Ascending aorta (tissue), 2 donors: ENCODE results near the gene UBQLN3. TPM values are rescaled to one million over a fixed set of nuclear protein-coding genes. Genes with fewer than 3 reads are reported as not detected.

ENCODE experiments used
- DNase-seq, 2 donors: peaks; one replicate each; pipeline ENCODE4 v3.0.0-alpha.2; 2019; ENCODE audit warnings: low spot score in 2 of 2
- H3K27ac ChIP-seq, 2 donors: fragments of 200-600 bp; sonication (generic); one replicate each; pipeline ENCODE4 v1.5.1; 2016 to 2017; ENCODE audit warnings: mild to moderate bottlenecking in 1 of 2
- H3K27me3 ChIP-seq: fragments of 200-600 bp; sonication (generic); one replicate; pipeline ENCODE4 v1.5.1; 2017
- H3K36me3 ChIP-seq, 2 donors: fragments of 200-600 bp; sonication (generic); one replicate each; pipeline ENCODE4 v1.5.1; 2016
- H3K4me1 ChIP-seq, 2 donors: fragments of 200-600 bp; sonication (generic); one replicate each; pipeline ENCODE4 v1.5.1; 2016 to 2017; ENCODE audit warnings: mild to moderate bottlenecking in 1 of 2
- H3K4me3 ChIP-seq, 2 donors: fragments of 200-600 bp; sonication (generic); one replicate each; pipeline ENCODE4 v1.5.1; 2016 to 2017; ENCODE audit warnings: mild to moderate bottlenecking in 1 of 2
- H3K9me3 ChIP-seq, 2 donors: fragments of 200-600 bp; sonication (generic); one replicate each; pipeline ENCODE4 v1.5.1; 2016
- CTCF ChIP-seq, 3 experiments: fragments of 200-600 bp in 2 of 3; fragments of 450-650 bp in 1 of 3; sonication (generic) in 2 of 3; IDR thresholded peaks; one replicate each; pipeline ENCODE4 v1.5.1; 2016 to 2019; ENCODE audit warnings: antibody characterized with exemption in 3 of 3, mild to moderate bottlenecking in 1 of 3, moderate library complexity in 1 of 3
- intact Hi-C: fragments of 100-400 bp; cut with DNase I; formaldehyde crosslinking; loops from one replicate; pipeline ENCODE4 v1.15.1; 2023
- total RNA-seq: library from RNA; depleted of rRNA; stranded (reverse); fragments of >200 nt; gene quantifications from one replicate; pipeline ENCODE4 v1.1.0, GENCODE V29; 2016

UBQLN3 gene
- total RNA-seq, 1 donor from 2014 or later, result not detected

- H3K4me3 ChIP-seq, result no peak overlapping the region
- no peaks in the 10 kb centered on the region for H3K36me3 ChIP-seq
- no peaks in the 10 kb centered on the region for H3K27me3 ChIP-seq
- no peak overlapping the region for H3K27ac ChIP-seq
- H3K4me1 ChIP-seq, result no peaks in the 10 kb centered on the region
- H3K9me3 ChIP-seq, result no peaks in the 10 kb centered on the region
- no peak for DNase-seq
- no peak for TF ChIP-seq CTCF (IDR thresholded peaks at IDR 0.05)
- intact Hi-C loops, result no loop called here
Observed at GRCh38 chr11:5507177-5507932, 2.4 kb downstream of the UBQLN3 start.

GRCh38 chr11:5505363-5506048 lies 4.3 kb downstream of the UBQLN3 start:
- H3K4me3 ChIP-seq, result no peak overlapping the region
- no peaks in the 10 kb centered on the region for H3K36me3 ChIP-seq
- H3K4me1 ChIP-seq, result no peaks in the 10 kb centered on the region
- intact Hi-C loops, result no loop called here
- H3K27ac ChIP-seq, result no peak overlapping the region
- DNase-seq, result no peak
- H3K9me3 ChIP-seq, result no peaks in the 10 kb centered on the region
- no peak for TF ChIP-seq CTCF (IDR thresholded peaks at IDR 0.05)
- H3K27me3 ChIP-seq, result no peaks in the 10 kb centered on the region

GRCh38 chr11:5504403-5504921 lies 5.3 kb downstream of the UBQLN3 start:
- no peaks in the 10 kb centered on the region for H3K27me3 ChIP-seq
- no peak for DNase-seq
- H3K27ac ChIP-seq, result no peak overlapping the region
- no peak for TF ChIP-seq CTCF (IDR thresholded peaks at IDR 0.05)
- H3K36me3 ChIP-seq, result no peaks in the 10 kb centered on the region
- H3K9me3 ChIP-seq, result no peaks in the 10 kb centered on the region
- intact Hi-C loops, result no loop called here
- no peaks in the 10 kb centered on the region for H3K4me1 ChIP-seq
- H3K4me3 ChIP-seq, result no peak overlapping the region

- H3K27ac ChIP-seq, result no peak overlapping the region
- H3K4me1 ChIP-seq, result no peaks in the 10 kb centered on the region
- intact Hi-C loops, result no loop called here
- H3K27me3 ChIP-seq, result no peaks in the 10 kb centered on the region
- H3K36me3 ChIP-seq, result no peaks in the 10 kb centered on the region
- H3K4me3 ChIP-seq, result no peak overlapping the region
- no peaks in the 10 kb centered on the region for H3K9me3 ChIP-seq
- no peak for TF ChIP-seq CTCF (IDR thresholded peaks at IDR 0.05)
- DNase-seq, result no peak
Observed at GRCh38 chr11:5500393-5500801, 9.4 kb downstream of the UBQLN3 start.

- DNase-seq, result no peak
- no peaks in the 10 kb centered on the region for H3K27me3 ChIP-seq
- intact Hi-C loops, result no loop called here
Observed at GRCh38 chr11:5499671-5500070, 10.1 kb downstream of the UBQLN3 start.

More at GRCh38 chr11:5499671-5500070, 10.1 kb downstream of the UBQLN3 start:
- Histone ChIP-seq H3K9me3 (no peaks in the 10 kb centered on the region), H3K4me1 (no peaks in the 10 kb centered on the region), H3K36me3 (no peaks in the 10 kb centered on the region), H3K4me3 (no peak overlapping the region), H3K27ac (no peak overlapping the region)
- TF ChIP-seq CTCF (IDR thresholded peaks at IDR 0.05), result no peak
